ENCODE measurements around the gene SET. TPM values are rescaled to one million over a fixed set of nuclear protein-coding genes. Genes with fewer than 3 reads are reported as not detected.
"Not testable (repeated sequence)": the region's sequence is repeated elsewhere in the genome, so short reads cannot be mapped to it uniquely, and the experiment has no call there.

SET gene
- polyA plus RNA-seq, 1 donor (not counting 4 experiments of a cell fraction or from before 2014, with no cell fraction given): 267 TPM

GRCh38 chr9:128689820-128690683 is 1.0 kb downstream of the SET start:
- H3K9me3 ChIP-seq (ENCODE audit: control insufficient read depth, low read depth, low read length): no peaks in the 10 kb centered on the region
- peaks cover 5 to 35% of the 10 kb centered on the region in 2 experiments for H3K36me3 ChIP-seq (ENCODE audit: control insufficient read depth in 2 of 2, extremely low read depth in 1 of 2, insufficient read depth in 2 of 2, low read length in 2 of 2)
- peak overlapping the region; percentile 93 for H3K4me2 ChIP-seq (ENCODE audit: control insufficient read depth, extremely low read depth, insufficient read depth, low read depth, low read length)
- TF ChIP-seq CTCF (optimal IDR thresholded peaks at IDR 0.05 in 1 of 3, IDR thresholded peaks at IDR 0.05 in 1 of 3, conservative IDR thresholded peaks at IDR 0.05 in 1 of 3; ENCODE audit: extremely low read depth in 1 of 3, insufficient read depth in 2 of 3, low read length in 3 of 3): no peak
- TF ChIP-seq EZH2 (IDR thresholded peaks at IDR 0.05; ENCODE audit: low read length): no peak
- H3K27me3 ChIP-seq (ENCODE audit: control insufficient read depth, extremely low read depth, insufficient read depth, low read length): no peaks in the 10 kb centered on the region
- H3K9ac ChIP-seq (ENCODE audit: control insufficient read depth, extremely low read depth, insufficient read depth, low read length): peak overlapping the region; percentile 92
- peaks cover 33% of the 10 kb centered on the region for H3K4me1 ChIP-seq (ENCODE audit: control insufficient read depth, extremely low read depth, insufficient read depth, low read length)
- FAIRE-seq (no peak), DNase-seq (ENCODE audit: low read depth, low spot score) (no peak)
- H2AFZ ChIP-seq (ENCODE audit: control insufficient read depth, low read length): no peak overlapping the region
- H3K9me1 ChIP-seq (ENCODE audit: control insufficient read depth, extremely low read depth, insufficient read depth, low read length): no peaks in the 10 kb centered on the region
- H3K27ac ChIP-seq (ENCODE audit: control insufficient read depth, insufficient read depth, low read length): peak overlapping the region; percentile 82
- H3K79me2 ChIP-seq (ENCODE audit: control insufficient read depth, insufficient read depth, low read length): peaks cover 63% of the 10 kb centered on the region
- peak overlapping the region; percentile 54 to 100 (median 97) for H3K4me3 ChIP-seq (ENCODE audit: control insufficient read depth in 2 of 3, extremely low read depth in 1 of 3, insufficient read depth in 2 of 3, low read depth in 1 of 3, low read length in 3 of 3)
- peaks cover 4% of the 10 kb centered on the region for H4K20me1 ChIP-seq (ENCODE audit: control insufficient read depth, extremely low read depth, insufficient read depth, low read length)
- dilution Hi-C loops (cut with MboI; ENCODE audit: extremely low pct_ligation_motif_present, low sequenced_read_pairs): no loop called here

GRCh38 chr9:128690684-128691034 is 1.6 kb downstream of the SET start:
- no peaks in the 10 kb centered on the region for H3K9me3 ChIP-seq (ENCODE audit: control insufficient read depth, low read depth, low read length)
- peak overlapping the region; percentile 54 to 100 (median 97) for H3K4me3 ChIP-seq (ENCODE audit: control insufficient read depth in 2 of 3, extremely low read depth in 1 of 3, insufficient read depth in 2 of 3, low read depth in 1 of 3, low read length in 3 of 3)
- H3K36me3 ChIP-seq (ENCODE audit: control insufficient read depth in 2 of 2, extremely low read depth in 1 of 2, insufficient read depth in 2 of 2, low read length in 2 of 2): peaks cover 5 to 30% of the 10 kb centered on the region in 2 experiments
- peak overlapping the region; percentile 93 for H3K4me2 ChIP-seq (ENCODE audit: control insufficient read depth, extremely low read depth, insufficient read depth, low read depth, low read length)
- peak overlapping the region; percentile 92 for H3K9ac ChIP-seq (ENCODE audit: control insufficient read depth, extremely low read depth, insufficient read depth, low read length)
- H3K27ac ChIP-seq (ENCODE audit: control insufficient read depth, insufficient read depth, low read length): peak overlapping the region; percentile 82
- FAIRE-seq (no peak), DNase-seq (ENCODE audit: low read depth, low spot score) (no peak)
- dilution Hi-C loops (cut with MboI; ENCODE audit: extremely low pct_ligation_motif_present, low sequenced_read_pairs): no loop called here
- no peak overlapping the region for H2AFZ ChIP-seq (ENCODE audit: control insufficient read depth, low read length)
- peaks cover 57% of the 10 kb centered on the region for H3K79me2 ChIP-seq (ENCODE audit: control insufficient read depth, insufficient read depth, low read length)
- H4K20me1 ChIP-seq (ENCODE audit: control insufficient read depth, extremely low read depth, insufficient read depth, low read length): peaks cover 4% of the 10 kb centered on the region
- no peak for TF ChIP-seq EZH2 (IDR thresholded peaks at IDR 0.05; ENCODE audit: low read length)
- no peak for TF ChIP-seq CTCF (optimal IDR thresholded peaks at IDR 0.05 in 1 of 3, IDR thresholded peaks at IDR 0.05 in 1 of 3, conservative IDR thresholded peaks at IDR 0.05 in 1 of 3; ENCODE audit: extremely low read depth in 1 of 3, insufficient read depth in 2 of 3, low read length in 3 of 3)
- peaks cover 27% of the 10 kb centered on the region for H3K4me1 ChIP-seq (ENCODE audit: control insufficient read depth, extremely low read depth, insufficient read depth, low read length)
- no peaks in the 10 kb centered on the region for H3K27me3 ChIP-seq (ENCODE audit: control insufficient read depth, extremely low read depth, insufficient read depth, low read length)
- H3K9me1 ChIP-seq (ENCODE audit: control insufficient read depth, extremely low read depth, insufficient read depth, low read length): no peaks in the 10 kb centered on the region

- H3K27ac ChIP-seq (ENCODE audit: control insufficient read depth, insufficient read depth, low read length); H2AFZ ChIP-seq (ENCODE audit: control insufficient read depth, low read length); FAIRE-seq; DNase-seq (ENCODE audit: low read depth, low spot score); H3K9me3 ChIP-seq (ENCODE audit: control insufficient read depth, low read depth, low read length); H3K4me1 ChIP-seq (ENCODE audit: control insufficient read depth, extremely low read depth, insufficient read depth, low read length); H4K20me1 ChIP-seq (ENCODE audit: control insufficient read depth, extremely low read depth, insufficient read depth, low read length); H3K4me2 ChIP-seq (ENCODE audit: control insufficient read depth, extremely low read depth, insufficient read depth, low read depth, low read length); H3K27me3 ChIP-seq (ENCODE audit: control insufficient read depth, extremely low read depth, insufficient read depth, low read length); H3K4me3 ChIP-seq (ENCODE audit: control insufficient read depth in 2 of 3, extremely low read depth in 1 of 3, insufficient read depth in 2 of 3, low read depth in 1 of 3, low read length in 3 of 3); dilution Hi-C loops (cut with MboI; ENCODE audit: extremely low pct_ligation_motif_present, low sequenced_read_pairs); H3K9ac ChIP-seq (ENCODE audit: control insufficient read depth, extremely low read depth, insufficient read depth, low read length); H3K9me1 ChIP-seq (ENCODE audit: control insufficient read depth, extremely low read depth, insufficient read depth, low read length): not testable (repeated sequence)
- Histone ChIP-seq H3K36me3 (ENCODE audit: control insufficient read depth in 2 of 2, extremely low read depth in 1 of 2, insufficient read depth in 2 of 2, low read length in 2 of 2) (peaks cover 6 to 30% of the 10 kb centered on the region in 2 experiments), H3K79me2 (ENCODE audit: control insufficient read depth, insufficient read depth, low read length) (peaks cover 28% of the 10 kb centered on the region)
Observed at GRCh38 chr9:128693738-128694137, 4.7 kb downstream of the SET start.
